Smooth muscle cell (in vitro differentiated cells): ENCODE data around the gene TYK2. TPM values are rescaled to one million over a fixed set of nuclear protein-coding genes. Genes with fewer than 3 reads are reported as not detected.

Source experiments
- DNase-seq: peaks from one replicate; lab custom pipeline; 2025; ENCODE audit not compliant: unreplicated experiment; lab: John Stamatoyannopoulos, UW
- H2AFZ ChIP-seq: fragments of 200-600 bp; sonication (generic); 2 replicates; pipeline ENCODE4 v1.6.0; 2016; ENCODE audit warnings: antibody characterized with exemption, low read depth, mild to moderate bottlenecking
- H3F3A ChIP-seq: fragments of 200-600 bp; sonication (generic); 2 replicates; pipeline ENCODE4 v1.6.0; 2017; ENCODE audit warnings: antibody characterized with exemption, low read depth
- H3K27ac ChIP-seq: fragments of 200-600 bp; sonication (generic); 2 replicates; pipeline ENCODE4 v1.5.1; 2016; ENCODE audit warnings: low read depth, mild to moderate bottlenecking
- H3K27me3 ChIP-seq: fragments of 200-600 bp; sonication (generic); 2 replicates; pipeline ENCODE4 v1.6.1; 2016; ENCODE audit warnings: low read depth, mild to moderate bottlenecking
- H3K36me3 ChIP-seq: fragments of 200-600 bp; sonication (generic); 2 replicates; pipeline ENCODE4 v1.5.1; 2016; ENCODE audit warnings: low read depth
- H3K4me1 ChIP-seq: fragments of 200-600 bp; sonication (generic); 2 replicates; pipeline ENCODE4 v1.5.1; 2016; ENCODE audit warnings: low read depth
- H3K4me2 ChIP-seq: fragments of 200-600 bp; sonication (generic); 2 replicates; pipeline ENCODE4 v1.6.0; 2016; ENCODE audit warnings: mild to moderate bottlenecking
- H3K4me3 ChIP-seq: fragments of 200-600 bp; sonication (generic); 2 replicates; pipeline ENCODE4 v1.5.1; 2016; ENCODE audit warnings: mild to moderate bottlenecking
- H3K79me2 ChIP-seq: fragments of 200-600 bp; sonication (generic); 2 replicates; pipeline ENCODE4 v1.6.0; 2016; ENCODE audit warnings: low read depth, mild to moderate bottlenecking
- H3K9ac ChIP-seq: fragments of 200-600 bp; sonication (generic); 2 replicates; pipeline ENCODE4 v1.6.0; 2016; ENCODE audit warnings: low read depth
- H3K9me3 ChIP-seq: fragments of 200-600 bp; sonication (generic); replicated peaks from 2 replicates; pipeline ENCODE4 v1.5.1; 2016; ENCODE audit warnings: low read depth
- H4K20me1 ChIP-seq: fragments of 200-600 bp; sonication (generic); 2 replicates; pipeline ENCODE4 v1.6.0; 2016; ENCODE audit warnings: low read depth
- CTCF ChIP-seq: fragments of 200-600 bp; sonication (generic); IDR thresholded peaks from 2 replicates; pipeline ENCODE4 v1.5.1; 2017; ENCODE audit warnings: borderline replicate concordance, mild to moderate bottlenecking, antibody characterized with exemption; ENCODE audit not compliant: insufficient read depth, poor library complexity, severe bottlenecking
- WGBS: methylation state at CpG from one replicate; pipeline ENCODE4 v1.1.7; 2016; ENCODE audit warnings: low lambda C conversion rate; 5-methylcytosine and 5-hydroxymethylcytosine counted together
- polyA plus RNA-seq: library from polyadenylated mRNA; unstranded; fragments of >200 nt; fragmentation: Nextera tagmentation; extraction: Ambion mirVana; gene quantifications from 2 replicates; pipeline ENCODE4 v1.2.1, GENCODE V29; 2016
- total RNA-seq: library from RNA; depleted of rRNA; stranded (reverse); fragments of >200 nt; gene quantifications from 2 replicates; pipeline ENCODE4 v1.2.3, GENCODE V29; 2014

The TYK2 gene
- total and polyA plus RNA-seq, 2 experiments from 2014 or later = 53.1 to 98.4 TPM

GRCh38 chr19:10392120-10392519 is 11.7 kb upstream of the TYK2 start:
- WGBS = 95% methylated on average over 6 of the region's 6 CpGs
- no peak overlapping the region for H2AFZ ChIP-seq
- H3K27ac ChIP-seq = no peak overlapping the region
- no peaks in the 10 kb centered on the region for H3K36me3 ChIP-seq
- H3K79me2 ChIP-seq = no peaks in the 10 kb centered on the region
- H3K27me3 ChIP-seq = no peaks in the 10 kb centered on the region
- H3K4me2 ChIP-seq = no peak overlapping the region
- peaks cover 17% of the 10 kb centered on the region for H4K20me1 ChIP-seq
- H3K4me1 ChIP-seq = no peaks in the 10 kb centered on the region
- no peak overlapping the region for H3K9ac ChIP-seq
- no peaks in the 10 kb centered on the region for H3F3A ChIP-seq
- no peak for TF ChIP-seq CTCF
- no peak overlapping the region for H3K4me3 ChIP-seq
- DNase-seq = no peak
- no peaks in the 10 kb centered on the region for H3K9me3 ChIP-seq

GRCh38 chr19:10390652-10391286 is 10.4 kb upstream of the TYK2 start:
- H3K4me1 ChIP-seq = no peaks in the 10 kb centered on the region
- H4K20me1 ChIP-seq = peaks cover 6% of the 10 kb centered on the region
- peak; percentile 6 for DNase-seq
- no peak overlapping the region for H2AFZ ChIP-seq
- H3K27ac ChIP-seq = no peak overlapping the region
- no peak overlapping the region for H3K9ac ChIP-seq
- TF ChIP-seq CTCF = peak; percentile 74
- H3K9me3 ChIP-seq = no peaks in the 10 kb centered on the region
- no peaks in the 10 kb centered on the region for H3K79me2 ChIP-seq
- H3F3A ChIP-seq = no peaks in the 10 kb centered on the region
- no peaks in the 10 kb centered on the region for H3K27me3 ChIP-seq
- no peaks in the 10 kb centered on the region for H3K36me3 ChIP-seq
- WGBS = 59% methylated on average over 9 of the region's 9 CpGs
- H3K4me3 ChIP-seq = no peak overlapping the region
- no peak overlapping the region for H3K4me2 ChIP-seq

GRCh38 chr19:10389863-10390262 is 9.5 kb upstream of the TYK2 start:
- TF ChIP-seq CTCF = peak; percentile 18
- Histone ChIP-seq H2AFZ (no peak overlapping the region), H3K9me3 (no peaks in the 10 kb centered on the region), H3F3A (no peaks in the 10 kb centered on the region), H3K27me3 (no peaks in the 10 kb centered on the region), H4K20me1 (peaks cover 6% of the 10 kb centered on the region), H3K79me2 (no peaks in the 10 kb centered on the region), H3K27ac (no peak overlapping the region), H3K9ac (no peak overlapping the region), H3K4me3 (no peak overlapping the region), H3K4me2 (no peak overlapping the region), H3K4me1 (no peaks in the 10 kb centered on the region), H3K36me3 (no peaks in the 10 kb centered on the region)
- 75% methylated on average over 12 of the region's 12 CpGs for WGBS
- no peak for DNase-seq

- H3K4me1 ChIP-seq = no peaks in the 10 kb centered on the region
- no peak overlapping the region for H3K27ac ChIP-seq
- no peaks in the 10 kb centered on the region for H3K36me3 ChIP-seq
- H3K79me2 ChIP-seq = no peaks in the 10 kb centered on the region
- H3K4me2 ChIP-seq = no peak overlapping the region
- H2AFZ ChIP-seq = no peak overlapping the region
- no peak overlapping the region for H3K9ac ChIP-seq
- DNase-seq = peak; percentile 76
- peaks cover 6% of the 10 kb centered on the region for H4K20me1 ChIP-seq
- H3K9me3 ChIP-seq = no peaks in the 10 kb centered on the region
- TF ChIP-seq CTCF = peak; percentile 93
- H3F3A ChIP-seq = no peaks in the 10 kb centered on the region
- H3K4me3 ChIP-seq = no peak overlapping the region
- 2% methylated on average over 3 of the region's 3 CpGs for WGBS
- H3K27me3 ChIP-seq = no peaks in the 10 kb centered on the region
Measured at GRCh38 chr19:10388957-10389356, 8.6 kb upstream of the TYK2 start.
